Endodermal cell (in vitro differentiated cells): ENCODE results near the gene AP5B1. TPM values are rescaled to one million over a fixed set of nuclear protein-coding genes. Genes with fewer than 3 reads are reported as not detected.

Source experiments
- DNase-seq: peaks from one replicate; pipeline ENCODE4 v3.0.0-alpha.2; 2017
- H3K27ac ChIP-seq: 2 replicates; pipeline ENCODE4 v1.5.1; 2013; ENCODE audit warnings: mild to moderate bottlenecking, low read depth, low read length, moderate library complexity
- H3K27me3 ChIP-seq: 2 replicates; pipeline ENCODE4 v1.6.1; 2013; ENCODE audit warnings: mild to moderate bottlenecking, low read length, moderate library complexity; ENCODE audit not compliant: insufficient read depth, control insufficient read depth, poor library complexity, severe bottlenecking
- H3K36me3 ChIP-seq: 2 replicates; pipeline ENCODE4 v1.7.0; 2013; ENCODE audit warnings: mild to moderate bottlenecking, low read length, moderate library complexity; ENCODE audit not compliant: control insufficient read depth, insufficient read depth
- H3K4me1 ChIP-seq: one replicate; pipeline ENCODE4 v1.7.0; 2013; ENCODE audit warnings: low read length; ENCODE audit not compliant: control insufficient read depth, insufficient read depth
- H3K4me3 ChIP-seq: 2 replicates; pipeline ENCODE4 v1.5.1; 2013; ENCODE audit warnings: mild to moderate bottlenecking, low read length, moderate library complexity
- H3K9ac ChIP-seq: 2 replicates; pipeline ENCODE4 v1.6.1; 2013; ENCODE audit warnings: mild to moderate bottlenecking, low read length, moderate library complexity; ENCODE audit not compliant: poor library complexity, severe bottlenecking; ENCODE audit errors: extremely low read depth
- H3K9me3 ChIP-seq: 2 replicates; pipeline ENCODE4 v1.6.1; 2013; ENCODE audit warnings: mild to moderate bottlenecking, low read length, moderate library complexity; ENCODE audit not compliant: control insufficient read depth
- H3K27ac Mint-ChIP-seq: 2 replicates; pipeline ENCODE4 v1.8.0; 2020; ENCODE audit warnings: mixed read lengths
- H3K27me3 Mint-ChIP-seq: 2 replicates; pipeline ENCODE4 v1.8.0; 2021; ENCODE audit warnings: mild to moderate bottlenecking, mixed read lengths; ENCODE audit not compliant: insufficient read depth
- H3K36me3 Mint-ChIP-seq: 2 replicates; pipeline ENCODE4 v1.8.0; 2020; ENCODE audit warnings: low read depth, mixed read lengths
- H3K4me1 Mint-ChIP-seq: 2 replicates; pipeline ENCODE4 v1.8.0; 2020; ENCODE audit warnings: mixed read lengths
- H3K4me3 Mint-ChIP-seq: 2 replicates; pipeline ENCODE4 v1.8.0; 2020; ENCODE audit warnings: mild to moderate bottlenecking, moderate library complexity, mixed read lengths
- H3K9me3 Mint-ChIP-seq: 2 replicates; pipeline ENCODE4 v1.8.0; 2020; ENCODE audit warnings: mild to moderate bottlenecking, mixed read lengths
- CTCF ChIP-seq: fragments of 200-600 bp; sonication (generic); conservative IDR thresholded peaks from 2 replicates; pipeline ENCODE4 v1.5.0; 2021; ENCODE audit warnings: antibody characterized with exemption, mild to moderate bottlenecking
- WGBS, 2 experiments: methylation state at CpG; one replicate each; pipeline versions ENCODE4 v1.1.5 to v1.1.7; 2013; ENCODE audit warnings: missing lambda C conversion rate in 2 of 2, mixed read lengths in 1 of 2; ENCODE audit not compliant: insufficient coverage in 1 of 2, insufficient read length in 1 of 2; 5-methylcytosine and 5-hydroxymethylcytosine counted together
- total RNA-seq, 2 donors: library from RNA; stranded (reverse); fragmentation: NEBNext Ultra II Directional in 1 of 2; extraction: Animal tissue kit (Norgen Biotek cat#: 25700) in 1 of 2; gene quantifications; 2 replicates in 1 of 2; 3 replicates in 1 of 2; pipeline ENCODE4 v1.2.1, GENCODE V29; 2021

The AP5B1 gene
- total RNA-seq, 2 donors from 2014 or later: 17.8 to 29.9 TPM

GRCh38 chr11:65788821-65789220 is 8.0 kb upstream of the AP5B1 start:
- H3K4me3 Mint-ChIP-seq: peak overlapping the region; percentile 75
- no peaks in the 10 kb centered on the region for H3K9me3 Mint-ChIP-seq
- peaks cover 44% of the 10 kb centered on the region for H3K27me3 Mint-ChIP-seq
- no peak for TF ChIP-seq CTCF
- H3K27me3 ChIP-seq: peaks cover 51% of the 10 kb centered on the region
- H3K9me3 ChIP-seq: no peaks in the 10 kb centered on the region
- H3K4me1 Mint-ChIP-seq: peaks cover 22% of the 10 kb centered on the region
- H3K27ac ChIP-seq: no peak overlapping the region
- H3K4me1 ChIP-seq: peaks cover 18% of the 10 kb centered on the region
- no peaks in the 10 kb centered on the region for H3K36me3 ChIP-seq
- H3K4me3 ChIP-seq: peak overlapping the region; percentile 80
- peaks cover 3% of the 10 kb centered on the region for H3K36me3 Mint-ChIP-seq
- WGBS, 2 experiments: 67 to 88% methylated on average over 3 to 6 of the region's 6 CpGs
- peak overlapping the region; percentile 76 for H3K27ac Mint-ChIP-seq
- DNase-seq: no peak
- H3K9ac ChIP-seq: no peak overlapping the region

- Mint-ChIP-seq H3K9me3 (no peaks in the 10 kb centered on the region), H3K4me1 (peaks cover 22% of the 10 kb centered on the region), H3K4me3 (peak overlapping the region; percentile 75), H3K27me3 (peaks cover 51% of the 10 kb centered on the region), H3K36me3 (peaks cover 3% of the 10 kb centered on the region), H3K27ac (peak overlapping the region; percentile 76)
- Histone ChIP-seq H3K27ac (no peak overlapping the region), H3K9ac (peak overlapping the region; percentile 6), H3K9me3 (no peaks in the 10 kb centered on the region), H3K36me3 (no peaks in the 10 kb centered on the region), H3K27me3 (peaks cover 54% of the 10 kb centered on the region), H3K4me3 (peak overlapping the region; percentile 80), H3K4me1 (peaks cover 18% of the 10 kb centered on the region)
- TF ChIP-seq CTCF: no peak
- WGBS, 2 experiments: 4 to 5% methylated on average over 19 to 63 of the region's 64 CpGs
- peak; percentile 86 for DNase-seq
Measured at GRCh38 chr11:65787649-65788622, 7.2 kb upstream of the AP5B1 start.

DNA sequence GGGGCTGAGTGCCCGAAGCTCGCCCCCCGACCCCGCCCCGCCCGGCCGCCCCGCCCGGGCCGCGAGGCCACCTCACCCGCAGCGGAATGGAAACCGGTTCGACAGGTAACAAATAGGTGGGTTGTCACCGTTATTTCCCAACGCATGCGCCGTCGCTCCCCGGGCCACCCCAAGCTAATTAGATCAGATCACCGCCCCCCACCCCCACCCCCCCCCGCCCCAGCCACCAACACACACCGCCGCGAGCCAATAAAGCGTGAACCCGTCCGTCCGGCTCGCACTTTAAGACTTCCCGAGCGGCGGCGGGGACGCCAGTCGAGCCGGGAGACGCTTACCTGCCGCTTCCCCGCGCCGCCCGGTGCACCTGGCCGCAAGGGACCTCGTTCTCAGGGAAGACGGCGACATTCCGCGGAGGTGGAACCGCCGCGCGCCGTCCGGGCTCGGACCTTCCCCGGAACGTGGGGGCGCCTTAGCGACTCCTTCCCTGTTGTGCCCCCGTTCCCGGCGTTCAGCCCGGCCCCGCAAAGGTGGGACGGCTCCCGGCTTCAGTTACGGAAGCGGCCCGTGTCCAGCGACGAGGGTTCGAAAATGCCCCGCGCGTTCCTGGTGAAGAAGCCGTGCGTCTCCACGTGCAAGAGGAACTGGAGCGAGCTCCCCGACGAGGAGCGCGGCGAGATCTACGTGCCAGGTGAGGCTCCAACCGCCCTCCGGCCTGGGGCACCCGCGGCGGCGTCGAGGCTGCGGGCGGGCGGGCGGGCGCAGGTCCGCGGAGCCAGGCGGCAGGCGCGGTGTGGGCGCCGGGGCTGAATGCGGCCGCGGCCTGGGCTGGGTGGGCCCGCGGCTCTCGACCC is 6.2 kb upstream of the AP5B1 start, which contains the start of gene OVOL1:
TSS of gene OVOL1 (plus strand) at position 278 of the 851 bp plus-strand sequence. CDS start at position 589, 311 bp downstream.
- peaks cover 22% of the 10 kb centered on the region for H3K4me1 Mint-ChIP-seq
- Histone ChIP-seq H3K4me3 (peak within 1 kb of the TSS; percentile 80), H3K36me3 (no peaks in the 10 kb centered on the region), H3K4me1 (peaks cover 18% of the 10 kb centered on the region), H3K9me3 (no peaks in the 10 kb centered on the region), H3K27ac (no peak within 1 kb of the TSS), H3K27me3 (peaks cover 63% of the 10 kb centered on the region), H3K9ac (peak within 1 kb of the TSS; percentile 6)
- H3K27me3 Mint-ChIP-seq: peaks cover 59% of the 10 kb centered on the region
- DNase-seq: peak; percentile 92
- H3K9me3 Mint-ChIP-seq: no peaks in the 10 kb centered on the region
- TF ChIP-seq CTCF: no peak
- peak within 1 kb of the TSS; percentile 58 for H3K27ac Mint-ChIP-seq
- 1 to 2% methylated on average over 31 to 105 of the region's 112 CpGs for WGBS, 2 experiments
- peaks cover 3% of the 10 kb centered on the region for H3K36me3 Mint-ChIP-seq
- peak within 1 kb of the TSS; percentile 75 for H3K4me3 Mint-ChIP-seq
